ENCODE data around the gene ARRB2.
A peak's percentile ranks its signal among the peaks of the same experiment; 100 is the strongest.

ARRB2 gene

DNA sequence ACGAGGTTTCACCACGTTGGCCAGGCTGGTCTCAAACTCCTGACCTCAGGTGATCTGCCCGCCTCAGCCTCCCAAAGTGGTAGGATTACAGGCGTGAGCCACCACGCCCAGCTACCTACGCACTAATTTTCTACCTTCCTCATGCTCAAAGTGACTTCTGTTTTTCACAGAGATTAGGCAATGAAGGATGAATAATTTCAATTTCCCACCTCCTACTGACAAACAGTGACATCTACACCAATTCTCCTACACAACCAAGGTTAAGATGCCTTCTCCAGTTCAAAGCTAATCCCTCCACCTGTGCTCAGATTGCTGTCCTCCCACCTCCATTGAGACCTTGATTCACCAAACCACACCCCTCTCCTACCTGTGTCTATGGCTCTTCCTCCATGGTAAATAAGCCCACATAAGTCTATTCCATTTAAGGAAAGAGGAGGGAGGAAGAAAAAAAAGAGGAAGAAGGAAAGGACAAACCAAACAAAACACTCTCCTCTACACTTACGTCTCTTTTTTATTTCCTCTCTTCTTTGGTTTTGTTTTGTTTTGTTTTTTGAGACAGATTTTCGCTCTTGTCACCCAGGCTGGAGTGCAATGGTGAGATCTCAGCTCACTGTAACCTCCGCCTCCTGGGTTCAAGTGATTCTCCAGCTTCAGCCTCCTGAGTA, 15.3 kb downstream of the ARRB2 start:
- no peak for DNase-seq (ENCODE audit: low read depth in 2 of 2)

DNA sequence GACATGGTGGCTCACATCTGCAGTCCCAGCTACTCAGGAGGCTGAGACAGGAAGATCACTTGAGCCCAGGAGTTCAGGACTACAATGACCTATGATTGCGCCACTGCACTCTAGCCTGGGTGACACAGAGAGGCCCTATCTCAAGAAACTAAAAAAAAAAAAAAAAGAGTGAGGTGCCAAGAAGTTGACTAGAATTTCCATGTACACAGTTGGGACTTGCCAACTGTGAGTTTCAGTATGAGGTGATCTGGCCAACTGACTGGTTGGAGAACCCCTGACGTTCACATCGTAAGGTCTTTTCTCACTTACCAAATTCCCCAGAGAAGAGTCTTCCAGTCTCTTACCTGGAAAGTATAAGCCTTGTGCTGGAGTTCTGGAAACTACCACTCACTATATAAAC, 17.7 kb downstream of the ARRB2 start:
- no peak for DNase-seq (ENCODE audit: low read depth in 2 of 2)

- no peak for DNase-seq (ENCODE audit: low read depth in 2 of 2)
These were observed 22.7 kb downstream of the ARRB2 start for GRCh38 chr17:4733073-4733531.

- no peak for DNase-seq (ENCODE audit: low read depth in 2 of 2)
These were observed 24.5 kb downstream of the ARRB2 start for GRCh38 chr17:4734857-4735475.

- DNase-seq (ENCODE audit: low read depth in 2 of 2), result no peak
These were observed 25.6 kb downstream of the ARRB2 start for GRCh38 chr17:4735876-4736651.

DNA sequence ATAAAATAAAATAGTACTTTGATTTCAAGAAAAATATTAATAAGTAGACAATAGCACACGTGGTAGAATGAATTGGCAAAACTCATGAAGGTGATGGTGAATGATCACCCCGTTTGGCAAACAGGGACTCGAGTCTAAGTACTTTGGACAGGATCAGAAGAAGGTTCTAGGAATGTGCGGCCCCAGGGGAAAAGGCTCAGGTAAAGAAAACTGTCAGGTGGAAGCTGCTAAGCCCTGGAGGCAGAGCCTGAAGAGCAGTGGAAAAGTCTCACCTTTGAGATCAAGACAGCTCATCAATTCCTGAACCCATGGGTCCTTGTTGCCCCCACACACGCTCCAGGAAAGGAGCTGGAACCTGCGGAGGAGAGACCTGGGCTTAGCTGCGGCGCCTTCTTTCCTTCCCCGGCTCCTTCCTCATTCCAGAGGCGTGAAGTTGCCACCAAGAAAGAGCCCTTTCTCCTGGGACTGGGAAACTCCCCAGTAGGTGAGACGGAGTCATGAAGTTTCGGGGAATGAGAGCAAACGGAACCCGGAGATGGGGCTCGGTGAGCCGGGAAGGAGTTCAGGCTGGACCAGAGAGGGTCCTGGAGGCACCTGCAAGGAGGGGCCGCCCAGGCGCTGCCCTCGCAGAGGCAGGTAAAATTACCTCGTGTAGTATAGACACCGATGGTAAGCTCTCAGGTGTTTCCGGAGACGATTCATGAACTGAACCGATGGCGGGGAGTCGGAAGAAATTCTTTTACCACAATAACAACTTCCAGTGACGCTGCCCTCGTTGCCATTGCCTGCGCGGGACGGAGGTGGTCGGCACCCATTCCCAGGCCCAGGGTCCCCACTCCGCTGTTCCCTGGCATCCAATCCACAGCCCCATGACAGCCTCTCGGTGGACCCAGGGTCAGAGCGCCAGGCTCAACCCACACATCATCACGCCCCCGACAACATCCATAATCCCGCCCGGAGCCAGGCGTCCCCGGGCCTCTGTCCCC, 28.0 kb downstream of the ARRB2 start:
- no peak for DNase-seq (ENCODE audit: low read depth in 2 of 2)

- peak in 1 of 2 donors; percentile 41 for DNase-seq (ENCODE audit: low read depth in 2 of 2)
These were observed 28.9 kb downstream of the ARRB2 start, which contains the start of the genes CXCL16 and ZMYND15 for GRCh38 chr17:4739122-4740024. Gene CXCL16 (minus strand): TSS chr17:4739928. CDS start chr17:4739339, 589 bp downstream. Gene ZMYND15 (plus strand): TSS chr17:4739833. CDS start chr17:4740549, 716 bp downstream.

DNA sequence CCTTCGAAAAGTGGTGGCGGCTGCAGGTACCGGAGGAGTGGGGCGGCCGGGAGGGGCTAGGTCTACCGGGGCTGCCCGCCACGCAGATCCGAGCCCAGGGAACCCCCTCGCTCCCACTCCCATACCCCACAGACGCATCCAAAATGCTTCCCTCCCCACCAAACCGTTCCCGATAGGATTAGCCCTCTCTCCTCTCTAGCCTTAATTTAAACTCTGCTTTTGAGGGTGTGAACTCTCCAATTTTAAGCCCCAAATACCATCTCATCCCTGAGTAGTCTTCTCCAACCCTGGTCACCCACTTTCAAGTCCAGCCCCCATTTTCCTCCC, 29.6 kb downstream of the ARRB2 start:
- no peak for DNase-seq (ENCODE audit: low read depth in 2 of 2)

GRCh38 chr17:4740584-4740983, 30.2 kb downstream of the ARRB2 start:
- no peak for DNase-seq (ENCODE audit: low read depth in 2 of 2)

DNA sequence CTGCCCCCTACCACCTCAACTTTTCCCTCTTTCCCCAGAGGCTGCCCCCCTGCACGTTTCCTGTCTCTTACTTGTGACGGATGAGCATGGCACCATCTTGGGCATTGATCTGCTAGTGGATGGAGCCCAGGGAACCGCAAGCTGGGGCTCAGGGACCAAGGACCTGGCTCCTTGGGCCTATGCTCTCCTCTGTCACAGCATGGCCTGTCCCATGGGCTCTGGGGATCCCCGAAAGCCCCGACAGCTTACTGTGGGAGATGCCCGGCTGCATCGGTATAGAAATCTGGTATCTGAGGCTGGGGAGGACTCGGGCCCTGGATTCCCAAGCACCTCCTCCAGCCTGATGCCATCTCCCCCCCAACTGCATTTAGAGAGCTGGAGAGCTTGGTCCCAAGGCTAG, 31.1 kb downstream of the ARRB2 start:
- DNase-seq (ENCODE audit: low read depth in 2 of 2), result no peak

DNA sequence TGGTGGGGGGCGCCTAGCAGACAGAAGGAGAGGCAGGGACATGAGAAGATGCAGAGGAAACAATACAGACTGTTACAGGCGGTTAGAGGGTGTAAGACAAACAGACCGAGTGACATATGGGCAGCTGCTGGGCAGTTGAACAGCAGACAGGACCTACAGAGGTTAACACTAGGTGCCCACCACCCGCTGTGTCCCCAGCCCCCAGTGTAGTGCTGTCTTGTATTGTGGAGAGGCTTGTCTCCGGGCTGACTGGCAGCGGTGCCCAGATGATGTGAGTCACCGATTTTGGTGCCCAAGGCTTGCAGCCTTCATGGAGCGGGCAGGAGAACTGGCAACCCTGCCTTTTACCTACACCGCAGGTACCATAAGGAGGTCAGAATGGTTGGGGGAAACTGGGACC, 31.7 kb downstream of the ARRB2 start:
- DNase-seq (ENCODE audit: low read depth in 2 of 2), result no peak

DNA sequence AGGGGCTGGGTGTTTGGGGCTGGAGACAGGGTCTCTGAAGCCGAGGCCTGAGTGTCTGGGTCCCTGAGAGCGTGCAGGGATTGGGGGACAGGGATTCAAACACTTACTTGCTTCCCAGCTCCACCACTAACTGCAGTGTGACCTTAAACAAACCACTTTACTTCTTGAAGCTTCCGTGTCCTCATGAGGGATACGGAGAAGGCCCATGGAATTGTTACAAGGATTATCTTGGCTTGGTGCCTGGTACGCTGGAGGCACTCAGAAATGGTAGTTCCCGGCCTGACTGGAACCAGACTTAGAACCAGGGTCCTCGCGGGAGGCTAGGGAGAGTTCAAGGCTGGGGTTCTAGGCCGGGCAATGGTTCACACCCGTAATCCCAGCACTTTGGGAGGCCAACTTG, 32.2 kb downstream of the ARRB2 start:
- DNase-seq (ENCODE audit: low read depth in 2 of 2), result no peak

DNA sequence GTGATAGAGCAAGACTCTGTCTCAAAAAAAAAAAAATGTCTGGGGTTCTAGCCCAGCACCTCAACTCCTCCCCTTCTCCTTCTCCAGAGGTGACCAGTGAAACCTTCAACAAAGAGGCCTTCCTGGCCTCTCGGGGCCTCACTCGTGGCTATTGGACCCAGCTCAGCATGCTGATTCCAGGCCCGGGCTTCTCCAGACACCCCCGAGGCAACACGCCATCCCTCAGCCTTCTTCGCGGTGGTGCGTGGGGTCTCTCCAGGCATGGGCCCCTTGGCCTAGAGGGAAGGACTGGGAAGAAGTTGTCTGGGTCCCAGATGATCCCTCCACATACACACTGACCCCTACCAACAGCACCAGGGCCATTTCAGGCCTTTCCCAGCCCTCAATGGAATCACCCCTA, 32.8 kb downstream of the ARRB2 start:
- DNase-seq (ENCODE audit: low read depth in 2 of 2), result no peak

GRCh38 chr17:4743898-4744297, 33.5 kb downstream of the ARRB2 start:
- no peak for DNase-seq (ENCODE audit: low read depth in 2 of 2)

- no peak for DNase-seq (ENCODE audit: low read depth in 2 of 2)
These were observed 34.9 kb downstream of the ARRB2 start for GRCh38 chr17:4744999-4745969.

DNA sequence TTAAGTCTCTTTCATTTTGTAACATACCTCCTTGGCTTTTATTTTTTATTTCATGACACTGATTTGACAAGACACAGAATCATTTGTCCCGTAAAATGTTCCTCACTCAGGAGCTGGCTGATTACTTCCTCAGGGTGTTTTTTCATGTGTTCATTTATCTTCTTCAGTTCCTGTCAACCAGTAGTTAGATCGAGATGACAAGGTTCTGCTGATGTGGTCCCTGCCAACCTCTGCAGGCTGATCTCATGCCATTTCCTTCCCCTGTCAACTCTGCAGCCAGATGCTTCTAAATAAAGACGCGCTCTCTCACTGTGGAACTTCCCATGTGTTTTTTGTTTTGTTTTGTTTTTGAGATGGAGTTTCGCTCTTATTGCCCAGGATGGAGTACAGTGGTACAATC, 37.4 kb downstream of the ARRB2 start:
- DNase-seq (ENCODE audit: low read depth in 2 of 2), result no peak

DNA sequence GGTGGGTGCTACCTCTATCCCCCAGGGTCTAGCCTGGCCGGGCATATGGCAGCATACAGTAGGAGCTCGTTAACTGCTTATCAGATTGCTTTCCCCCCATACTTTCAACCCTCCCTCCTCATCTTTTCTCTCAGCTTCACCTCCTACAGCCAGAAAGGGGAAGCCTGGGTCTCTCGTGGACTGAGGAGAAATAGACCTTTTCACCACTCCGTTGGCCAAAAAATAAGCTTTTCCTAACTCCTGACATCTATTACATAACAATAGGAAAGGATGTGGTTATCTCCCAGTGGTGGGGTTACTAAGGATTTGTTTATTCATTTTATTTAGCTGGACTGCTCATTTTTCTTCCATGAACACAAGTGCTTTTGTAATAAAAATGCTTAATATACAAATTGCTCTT, 38.3 kb downstream of the ARRB2 start:
- DNase-seq (ENCODE audit: low read depth in 2 of 2), result no peak

DNA sequence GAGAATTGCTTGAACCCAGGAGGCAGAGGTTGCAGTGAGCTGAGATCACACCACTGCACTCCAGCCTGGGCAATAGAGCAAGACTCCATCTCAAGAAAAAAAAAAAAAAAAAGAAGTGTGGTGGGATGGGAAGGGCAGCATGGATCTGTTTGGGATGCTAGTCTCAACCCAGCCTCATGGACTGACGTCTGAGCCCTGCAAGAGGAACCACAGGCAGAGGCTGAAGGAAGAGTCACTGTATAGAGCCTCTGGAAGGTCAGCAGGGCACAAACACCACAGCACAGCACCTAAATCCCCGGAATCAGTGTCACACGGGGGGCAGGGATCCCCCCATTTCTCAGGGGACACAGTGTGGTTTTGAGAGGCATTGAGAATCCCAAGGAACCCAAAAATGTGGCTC, 40.2 kb downstream of the ARRB2 start:
- no peak for DNase-seq (ENCODE audit: low read depth in 2 of 2)

GRCh38 chr17:4751932-4752331, 41.5 kb downstream of the ARRB2 start:
- DNase-seq (ENCODE audit: low read depth in 2 of 2), result no peak
